Measurements from ENCODE around the gene BMPER.

Gene BMPER

GRCh38 chr7:34191162-34191561 is 285.8 kb downstream of the BMPER start:
- no peaks in the 10 kb centered on the region for H3K4me1 ChIP-seq (ENCODE audit: control insufficient read depth, insufficient read depth, low read length)
- no peaks in the 10 kb centered on the region for H3K9me3 ChIP-seq (ENCODE audit: control insufficient read depth, insufficient read depth, low read depth, low read length)
- ChIA-PET POLR2A (no interaction called here), CTCF (no interaction called here)
- H3K4me3 ChIP-seq (ENCODE audit: low read depth, low read length): no peak overlapping the region
- H3K36me3 ChIP-seq (ENCODE audit: control insufficient read depth in 2 of 2, insufficient read depth in 1 of 2, low read length in 2 of 2): no peaks in the 10 kb centered on the region
- H3K27ac ChIP-seq (ENCODE audit: extremely low read depth, low read depth, low read length): no peak overlapping the region
- TF ChIP-seq ZNF433 (tag by site-specific recombination; IDR thresholded peaks at IDR 0.05; ENCODE audit: low read depth): no peak
- TF ChIP-seq ZNF626 (tag by site-specific recombination; IDR thresholded peaks at IDR 0.05): no peak
- TF ChIP-seq GLI2 (tag by site-specific recombination; IDR thresholded peaks at IDR 0.05; ENCODE audit: borderline replicate concordance, low read depth): no peak
- no peak for TF ChIP-seq ZNF169 (tag by site-specific recombination; IDR thresholded peaks at IDR 0.05)
- TF ChIP-seq OSR2 (tag by site-specific recombination; IDR thresholded peaks at IDR 0.05): no peak
- TF ChIP-seq ZNF548 (tag by site-specific recombination; IDR thresholded peaks at IDR 0.05): no peak
- TF ChIP-seq, protein P1, sequence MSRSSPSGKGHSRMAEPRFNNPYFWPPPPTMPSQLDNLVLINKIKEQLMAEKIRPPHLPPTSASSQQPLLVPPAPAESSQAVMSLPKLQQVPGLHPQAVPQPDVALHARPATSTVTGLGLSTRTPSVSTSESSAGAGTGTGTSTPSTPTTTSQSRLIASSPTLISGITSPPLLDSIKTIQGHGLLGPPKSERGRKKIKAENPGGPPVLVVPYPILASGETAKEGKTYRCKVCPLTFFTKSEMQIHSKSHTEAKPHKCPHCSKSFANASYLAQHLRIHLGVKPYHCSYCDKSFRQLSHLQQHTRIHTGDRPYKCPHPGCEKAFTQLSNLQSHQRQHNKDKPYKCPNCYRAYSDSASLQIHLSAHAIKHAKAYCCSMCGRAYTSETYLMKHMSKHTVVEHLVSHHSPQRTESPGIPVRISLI (tag by site-specific recombination; IDR thresholded peaks at IDR 0.05): no peak
- TF ChIP-seq ZNF658 (tag by site-specific recombination; IDR thresholded peaks at IDR 0.05): no peak
- no peak for TF ChIP-seq INSM2 (tag by site-specific recombination; IDR thresholded peaks at IDR 0.05)
- no peak for TF ChIP-seq ZNF112 (tag by site-specific recombination; IDR thresholded peaks at IDR 0.05)
- no peak for TF ChIP-seq IKZF3 (tag by site-specific recombination; IDR thresholded peaks at IDR 0.05)
- no peak for TF ChIP-seq WT1 (tag by site-specific recombination; IDR thresholded peaks at IDR 0.05)
- no peak for TF ChIP-seq ZBTB26 (tag by site-specific recombination; optimal IDR thresholded peaks at IDR 0.05)
- no peak for TF ChIP-seq SP7 (tag by site-specific recombination; IDR thresholded peaks at IDR 0.05)
- no peak for TF ChIP-seq REPIN1 (tag by site-specific recombination; IDR thresholded peaks at IDR 0.05; ENCODE audit: low read depth)
- TF ChIP-seq RBAK (tag by site-specific recombination; IDR thresholded peaks at IDR 0.05): no peak
- TF ChIP-seq, protein P2, sequence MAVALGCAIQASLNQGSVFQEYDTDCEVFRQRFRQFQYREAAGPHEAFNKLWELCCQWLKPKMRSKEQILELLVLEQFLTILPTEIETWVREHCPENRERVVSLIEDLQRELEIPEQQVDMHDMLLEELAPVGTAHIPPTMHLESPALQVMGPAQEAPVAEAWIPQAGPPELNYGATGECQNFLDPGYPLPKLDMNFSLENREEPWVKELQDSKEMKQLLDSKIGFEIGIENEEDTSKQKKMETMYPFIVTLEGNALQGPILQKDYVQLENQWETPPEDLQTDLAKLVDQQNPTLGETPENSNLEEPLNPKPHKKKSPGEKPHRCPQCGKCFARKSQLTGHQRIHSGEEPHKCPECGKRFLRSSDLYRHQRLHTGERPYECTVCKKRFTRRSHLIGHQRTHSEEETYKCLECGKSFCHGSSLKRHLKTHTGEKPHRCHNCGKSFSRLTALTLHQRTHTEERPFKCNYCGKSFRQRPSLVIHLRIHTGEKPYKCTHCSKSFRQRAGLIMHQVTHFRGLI (tag by site-specific recombination; IDR thresholded peaks at IDR 0.05): no peak
- TF ChIP-seq KLF10 (tag by site-specific recombination; IDR thresholded peaks at IDR 0.05): no peak
- no peak for TF ChIP-seq ZNF423 (tag by site-specific recombination; IDR thresholded peaks at IDR 0.05)

- Histone ChIP-seq H3K27ac (ENCODE audit: extremely low read depth, low read depth, low read length) (no peak overlapping the region), H3K4me3 (ENCODE audit: low read depth, low read length) (no peak overlapping the region), H3K9me3 (ENCODE audit: control insufficient read depth, insufficient read depth, low read depth, low read length) (no peaks in the 10 kb centered on the region), H3K4me1 (ENCODE audit: control insufficient read depth, insufficient read depth, low read length) (no peaks in the 10 kb centered on the region), H3K36me3 (ENCODE audit: control insufficient read depth in 2 of 2, insufficient read depth in 1 of 2, low read length in 2 of 2) (no peaks in the 10 kb centered on the region)
- CTCF ChIA-PET: no interaction called here
- TF ChIP-seq, protein P3, sequence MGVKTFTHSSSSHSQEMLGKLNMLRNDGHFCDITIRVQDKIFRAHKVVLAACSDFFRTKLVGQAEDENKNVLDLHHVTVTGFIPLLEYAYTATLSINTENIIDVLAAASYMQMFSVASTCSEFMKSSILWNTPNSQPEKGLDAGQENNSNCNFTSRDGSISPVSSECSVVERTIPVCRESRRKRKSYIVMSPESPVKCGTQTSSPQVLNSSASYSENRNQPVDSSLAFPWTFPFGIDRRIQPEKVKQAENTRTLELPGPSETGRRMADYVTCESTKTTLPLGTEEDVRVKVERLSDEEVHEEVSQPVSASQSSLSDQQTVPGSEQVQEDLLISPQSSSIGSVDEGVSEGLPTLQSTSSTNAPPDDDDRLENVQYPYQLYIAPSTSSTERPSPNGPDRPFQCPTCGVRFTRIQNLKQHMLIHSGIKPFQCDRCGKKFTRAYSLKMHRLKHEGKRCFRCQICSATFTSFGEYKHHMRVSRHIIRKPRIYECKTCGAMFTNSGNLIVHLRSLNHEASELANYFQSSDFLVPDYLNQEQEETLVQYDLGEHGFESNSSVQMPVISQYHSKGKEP (tag by site-specific recombination; IDR thresholded peaks at IDR 0.05): no peak
- TF ChIP-seq ZNF629 (tag by site-specific recombination; IDR thresholded peaks at IDR 0.05): no peak
- TF ChIP-seq, protein P4, sequence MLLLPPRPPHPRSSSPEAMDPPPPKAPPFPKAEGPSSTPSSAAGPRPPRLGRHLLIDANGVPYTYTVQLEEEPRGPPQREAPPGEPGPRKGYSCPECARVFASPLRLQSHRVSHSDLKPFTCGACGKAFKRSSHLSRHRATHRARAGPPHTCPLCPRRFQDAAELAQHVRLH (tag by site-specific recombination; IDR thresholded peaks at IDR 0.05): no peak
- POLR2A ChIA-PET: no interaction called here
Observed at GRCh38 chr7:34191771-34192479, 286.6 kb downstream of the BMPER start.
